GM20431 (cell line): ENCODE measurements around the gene ADAM15.

Experiments
- in situ Hi-C: fragments of 300-500 bp; cut with MseI, MboI; formaldehyde crosslinking; loops from one replicate; pipeline ENCODE4 v1.15.0; 2020; ENCODE audit warnings: low sequenced_read_pairs; ENCODE audit not compliant: unreplicated experiment

The ADAM15 gene

GRCh38 chr1:155048449-155049334 is 2.4 kb upstream of the ADAM15 start:
- in situ Hi-C loops: no loop called here

- in situ Hi-C loops: no loop called here
Observed at GRCh38 chr1:155049651-155050559, 1.2 kb upstream of the ADAM15 start.

- in situ Hi-C loops: no loop called here
Observed at GRCh38 chr1:155051342-155051776, 243 bp downstream of the ADAM15 start.

GRCh38 chr1:155051777-155052398 is 772 bp downstream of the ADAM15 start:
- in situ Hi-C loops: no loop called here

- in situ Hi-C loops: no loop called here
Observed at GRCh38 chr1:155052439-155053395, 1.6 kb downstream of the ADAM15 start.

- in situ Hi-C loops: no loop called here
Observed at GRCh38 chr1:155053531-155054105, 2.5 kb downstream of the ADAM15 start.

- in situ Hi-C loops: no loop called here
Observed at GRCh38 chr1:155057104-155057503, 6.0 kb downstream of the ADAM15 start.

GRCh38 chr1:155057788-155058211 is 6.7 kb downstream of the ADAM15 start:
- in situ Hi-C loops: no loop called here

- in situ Hi-C loops: no loop called here
Observed at GRCh38 chr1:155060736-155061135, 9.6 kb downstream of the ADAM15 start.

- in situ Hi-C loops: no loop called here
Observed at GRCh38 chr1:155061381-155062150, 10.4 kb downstream of the ADAM15 start.

GRCh38 chr1:155062151-155062686 is 11.1 kb downstream of the ADAM15 start:
- in situ Hi-C loops: no loop called here

GRCh38 chr1:155062702-155063411 is 11.7 kb downstream of the ADAM15 start:
- in situ Hi-C loops: no loop called here

GRCh38 chr1:155063550-155064110 is 12.5 kb downstream of the ADAM15 start, which contains the start of gene EFNA4:
Gene EFNA4 (plus strand): TSS chr1:155063740. CDS start chr1:155063824, 84 bp downstream.
- in situ Hi-C loops: no loop called here

- in situ Hi-C loops: no loop called here
Observed at GRCh38 chr1:155064111-155064831, 13.2 kb downstream of the ADAM15 start.

GRCh38 chr1:155064832-155065429 is 13.8 kb downstream of the ADAM15 start:
- in situ Hi-C loops: no loop called here

- in situ Hi-C loops: no loop called here
Observed at GRCh38 chr1:155066777-155067176, 15.7 kb downstream of the ADAM15 start.
